Endodermal cell (in vitro differentiated cells): ENCODE results near the gene TRIM33. TPM values are rescaled to one million over a fixed set of nuclear protein-coding genes. Genes with fewer than 3 reads are reported as not detected.
A peak's percentile ranks its signal among the peaks of the same experiment; 100 is the strongest.

ENCODE experiments used
- DNase-seq: peaks from one replicate; pipeline ENCODE4 v3.0.0-alpha.2; 2017
- H3K27ac ChIP-seq: 2 replicates; pipeline ENCODE4 v1.5.1; 2013; ENCODE audit warnings: mild to moderate bottlenecking, low read depth, low read length, moderate library complexity
- H3K27me3 ChIP-seq: 2 replicates; pipeline ENCODE4 v1.6.1; 2013; ENCODE audit warnings: mild to moderate bottlenecking, low read length, moderate library complexity; ENCODE audit not compliant: insufficient read depth, control insufficient read depth, poor library complexity, severe bottlenecking
- H3K36me3 ChIP-seq: 2 replicates; pipeline ENCODE4 v1.7.0; 2013; ENCODE audit warnings: mild to moderate bottlenecking, low read length, moderate library complexity; ENCODE audit not compliant: control insufficient read depth, insufficient read depth
- H3K4me1 ChIP-seq: one replicate; pipeline ENCODE4 v1.7.0; 2013; ENCODE audit warnings: low read length; ENCODE audit not compliant: control insufficient read depth, insufficient read depth
- H3K4me3 ChIP-seq: 2 replicates; pipeline ENCODE4 v1.5.1; 2013; ENCODE audit warnings: mild to moderate bottlenecking, low read length, moderate library complexity
- H3K9ac ChIP-seq: 2 replicates; pipeline ENCODE4 v1.6.1; 2013; ENCODE audit warnings: mild to moderate bottlenecking, low read length, moderate library complexity; ENCODE audit not compliant: poor library complexity, severe bottlenecking; ENCODE audit errors: extremely low read depth
- H3K9me3 ChIP-seq: 2 replicates; pipeline ENCODE4 v1.6.1; 2013; ENCODE audit warnings: mild to moderate bottlenecking, low read length, moderate library complexity; ENCODE audit not compliant: control insufficient read depth
- H3K27ac Mint-ChIP-seq: 2 replicates; pipeline ENCODE4 v1.8.0; 2020; ENCODE audit warnings: mixed read lengths
- H3K27me3 Mint-ChIP-seq: 2 replicates; pipeline ENCODE4 v1.8.0; 2021; ENCODE audit warnings: mild to moderate bottlenecking, mixed read lengths; ENCODE audit not compliant: insufficient read depth
- H3K36me3 Mint-ChIP-seq: 2 replicates; pipeline ENCODE4 v1.8.0; 2020; ENCODE audit warnings: low read depth, mixed read lengths
- H3K4me1 Mint-ChIP-seq: 2 replicates; pipeline ENCODE4 v1.8.0; 2020; ENCODE audit warnings: mixed read lengths
- H3K4me3 Mint-ChIP-seq: 2 replicates; pipeline ENCODE4 v1.8.0; 2020; ENCODE audit warnings: mild to moderate bottlenecking, moderate library complexity, mixed read lengths
- H3K9me3 Mint-ChIP-seq: 2 replicates; pipeline ENCODE4 v1.8.0; 2020; ENCODE audit warnings: mild to moderate bottlenecking, mixed read lengths
- CTCF ChIP-seq: fragments of 200-600 bp; sonication (generic); conservative IDR thresholded peaks from 2 replicates; pipeline ENCODE4 v1.5.0; 2021; ENCODE audit warnings: antibody characterized with exemption, mild to moderate bottlenecking
- WGBS, 2 experiments: methylation state at CpG; one replicate each; pipeline versions ENCODE4 v1.1.5 to v1.1.7; 2013; ENCODE audit warnings: missing lambda C conversion rate in 2 of 2, mixed read lengths in 1 of 2; ENCODE audit not compliant: insufficient coverage in 1 of 2, insufficient read length in 1 of 2; 5-methylcytosine and 5-hydroxymethylcytosine counted together
- total RNA-seq, 2 donors: library from RNA; stranded (reverse); fragmentation: NEBNext Ultra II Directional in 1 of 2; extraction: Animal tissue kit (Norgen Biotek cat#: 25700) in 1 of 2; gene quantifications; 2 replicates in 1 of 2; 3 replicates in 1 of 2; pipeline ENCODE4 v1.2.1, GENCODE V29; 2021

The TRIM33 gene
- total RNA-seq, 2 donors from 2014 or later, result 47.2 to 50.6 TPM

- Histone ChIP-seq H3K9me3 (no peaks in the 10 kb centered on the region), H3K27ac (no peak overlapping the region), H3K36me3 (peaks cover 31% of the 10 kb centered on the region), H3K27me3 (no peaks in the 10 kb centered on the region), H3K9ac (no peak overlapping the region), H3K4me3 (no peak overlapping the region), H3K4me1 (no peaks in the 10 kb centered on the region)
- Mint-ChIP-seq H3K9me3 (no peaks in the 10 kb centered on the region), H3K36me3 (peaks cover 30% of the 10 kb centered on the region), H3K4me1 (no peaks in the 10 kb centered on the region), H3K27ac (no peak overlapping the region), H3K4me3 (no peak overlapping the region), H3K27me3 (no peaks in the 10 kb centered on the region)
- 100% methylated on average over 1 of the region's 1 CpG for WGBS, 2 experiments
- no peak for TF ChIP-seq CTCF
- DNase-seq, result no peak
These were observed 75.8 kb downstream of the TRIM33 start for GRCh38 chr1:114435088-114435715.

GRCh38 chr1:114431026-114431425, 80.0 kb downstream of the TRIM33 start:
- Histone ChIP-seq H3K27ac (no peak overlapping the region), H3K9ac (no peak overlapping the region), H3K36me3 (peaks cover 38% of the 10 kb centered on the region), H3K9me3 (no peaks in the 10 kb centered on the region), H3K4me1 (no peaks in the 10 kb centered on the region), H3K4me3 (no peak overlapping the region), H3K27me3 (no peaks in the 10 kb centered on the region)
- no peak for DNase-seq
- WGBS, 2 experiments, result 85 to 88% methylated on average over 1 of the region's 1 CpG
- Mint-ChIP-seq H3K9me3 (no peaks in the 10 kb centered on the region), H3K27ac (no peak overlapping the region), H3K27me3 (no peaks in the 10 kb centered on the region), H3K36me3 (peaks cover 33% of the 10 kb centered on the region), H3K4me1 (no peaks in the 10 kb centered on the region), H3K4me3 (no peak overlapping the region)
- TF ChIP-seq CTCF, result no peak

- Mint-ChIP-seq H3K9me3 (no peaks in the 10 kb centered on the region), H3K4me1 (no peaks in the 10 kb centered on the region), H3K27me3 (no peaks in the 10 kb centered on the region), H3K36me3 (peaks cover 52% of the 10 kb centered on the region), H3K27ac (no peak overlapping the region), H3K4me3 (no peak overlapping the region)
- Histone ChIP-seq H3K4me1 (no peaks in the 10 kb centered on the region), H3K4me3 (no peak overlapping the region), H3K27me3 (no peaks in the 10 kb centered on the region), H3K27ac (no peak overlapping the region), H3K9me3 (no peaks in the 10 kb centered on the region), H3K36me3 (peaks cover 59% of the 10 kb centered on the region), H3K9ac (no peak overlapping the region)
- peak; percentile 76 for TF ChIP-seq CTCF
- WGBS, 2 experiments, result no CpG with 5 or more reads among the region's 1 CpG
- no peak for DNase-seq
These were observed 82.8 kb downstream of the TRIM33 start for GRCh38 chr1:114428083-114428754.
